GM10266 (cell line): ENCODE measurements around the gene RAB30.

Source experiments
- DNase-seq: peaks from one replicate; pipeline ENCODE4 v3.0.0; 2012; ENCODE audit errors: extremely low spot score
- CTCF ChIP-seq: IDR thresholded peaks from 2 replicates; pipeline ENCODE4 v1.5.1; 2012; ENCODE audit warnings: mild to moderate bottlenecking, low read depth; ENCODE audit not compliant: control insufficient read depth, insufficient read depth; ENCODE audit errors: missing control alignments

Gene RAB30

GRCh38 chr11:82986446-82986845, 85.3 kb downstream of the RAB30 start:
- no peak for DNase-seq
- no peak for TF ChIP-seq CTCF

GRCh38 chr11:82981852-82982251, 89.8 kb downstream of the RAB30 start:
- TF ChIP-seq CTCF = no peak
- DNase-seq = no peak

- TF ChIP-seq CTCF = no peak
- DNase-seq = no peak
These were observed 90.8 kb downstream of the RAB30 start for GRCh38 chr11:82980947-82981346.

GRCh38 chr11:82980292-82980691, 91.4 kb downstream of the RAB30 start:
- no peak for DNase-seq
- TF ChIP-seq CTCF = no peak

GRCh38 chr11:82979824-82980223, 91.9 kb downstream of the RAB30 start:
- DNase-seq = no peak

GRCh38 chr11:82978422-82979099, 93.1 kb downstream of the RAB30 start:
- no peak for DNase-seq
- no peak for TF ChIP-seq CTCF

More at GRCh38 chr11:82979824-82980223, 91.9 kb downstream of the RAB30 start:
- TF ChIP-seq CTCF = no peak

- TF ChIP-seq CTCF = no peak
- no peak for DNase-seq
These were observed 94.9 kb downstream of the RAB30 start for GRCh38 chr11:82976786-82977185.
